HEK293 (cell line): ENCODE measurements around the gene RRP15.

Experiments
- CTCF ChIA-PET: fragments of 350-600 bp; formaldehyde crosslinking; extraction: SDS; loops from one replicate; lab custom pipeline; 2021; ENCODE audit warnings: antibody characterized with exemption; lab: Yijun Ruan, JAX
- POLR2A ChIA-PET: fragments of 300-600 bp; formaldehyde crosslinking; extraction: SDS; loops from one replicate; lab custom pipeline; 2020; ENCODE audit warnings: antibody characterized with exemption, inconsistent platforms; lab: Yijun Ruan, JAX
- H3K27ac ChIP-seq: fragments of 200-500 bp; sonication (Bioruptor generic); 2 replicates; pipeline ENCODE4 v1.5.1; 2014; ENCODE audit warnings: low read depth, low read length, control low read depth, inconsistent platforms; ENCODE audit errors: extremely low read depth
- H3K36me3 ChIP-seq, 2 experiments: fragments of 200-500 bp in 1 of 2; sonication (Bioruptor generic) in 1 of 2; 1 replicate in 1 of 2; 2 replicates in 1 of 2; pipeline ENCODE4 v1.5.1; 2014 to 2017; ENCODE audit warnings: inconsistent platforms in 2 of 2, low read length in 2 of 2; ENCODE audit not compliant: control insufficient read depth in 2 of 2, insufficient read depth in 1 of 2
- H3K4me1 ChIP-seq: fragments of 200-500 bp; sonication (Bioruptor generic); 2 replicates; pipeline ENCODE4 v1.5.1; 2014; ENCODE audit warnings: mild to moderate bottlenecking, low read length, inconsistent platforms; ENCODE audit not compliant: control insufficient read depth, insufficient read depth
- H3K4me3 ChIP-seq: 2 replicates; pipeline ENCODE4 v1.5.1; 2011; ENCODE audit warnings: low read depth, mild to moderate bottlenecking, control low read depth, low read length, moderate library complexity
- H3K9me3 ChIP-seq: fragments of 200-500 bp; sonication (Bioruptor generic); 2 replicates; pipeline ENCODE4 v1.5.1; 2014; ENCODE audit warnings: low read depth, low read length, inconsistent platforms; ENCODE audit not compliant: control insufficient read depth, insufficient read depth
- GLIS1 ChIP-seq: fragments of 450-650 bp; formaldehyde crosslinking; IDR thresholded peaks from 2 replicates; pipeline ENCODE4 v1.5.1; 2016; ENCODE audit warnings: missing biosample characterization, missing genetic modification characterization
- GLIS2 ChIP-seq: fragments of 450-650 bp; formaldehyde crosslinking; IDR thresholded peaks from 2 replicates; pipeline ENCODE4 v1.5.1; 2016; ENCODE audit warnings: missing biosample characterization, missing genetic modification characterization
- SALL2 ChIP-seq: fragments of 450-650 bp; formaldehyde crosslinking; IDR thresholded peaks from 2 replicates; pipeline ENCODE4 v1.5.0; 2017; ENCODE audit warnings: missing biosample characterization, mild to moderate bottlenecking, missing genetic modification characterization, borderline replicate concordance
- SCRT2 ChIP-seq: fragments of 450-650 bp; formaldehyde crosslinking; IDR thresholded peaks from 2 replicates; pipeline ENCODE4 v1.5.1; 2016; ENCODE audit warnings: missing biosample characterization, missing genetic modification characterization
- TRIM28 ChIP-seq: IDR thresholded peaks from 2 replicates; pipeline ENCODE4 v1.6.1; 2011; ENCODE audit warnings: low read length, control low read depth, borderline replicate concordance
- ZBTB10 ChIP-seq: fragments of 450-650 bp; formaldehyde crosslinking; IDR thresholded peaks from 2 replicates; pipeline ENCODE4 v1.5.1; 2016; ENCODE audit warnings: missing biosample characterization, missing genetic modification characterization
- ZBTB26 ChIP-seq: fragments of 450-650 bp; formaldehyde crosslinking; optimal IDR thresholded peaks from 2 replicates; pipeline ENCODE3; 2016; ENCODE audit warnings: missing biosample characterization, mild to moderate bottlenecking, missing genetic modification characterization
- ZNF174 ChIP-seq: fragments of 450-650 bp; formaldehyde crosslinking; IDR thresholded peaks from 2 replicates; pipeline ENCODE4 v1.5.0; 2017; ENCODE audit warnings: missing biosample characterization, mild to moderate bottlenecking, missing genetic modification characterization
- ZNF221 ChIP-seq: fragments of 450-650 bp; formaldehyde crosslinking; IDR thresholded peaks from 2 replicates; pipeline ENCODE4 v1.5.1; 2017; ENCODE audit warnings: missing biosample characterization, missing genetic modification characterization, borderline replicate concordance
- ZNF223 ChIP-seq: fragments of 450-650 bp; formaldehyde crosslinking; IDR thresholded peaks from 2 replicates; pipeline ENCODE4 v1.5.1; 2016; ENCODE audit warnings: missing biosample characterization, missing genetic modification characterization
- ZNF423 ChIP-seq: fragments of 450-650 bp; formaldehyde crosslinking; IDR thresholded peaks from 2 replicates; pipeline ENCODE4 v1.5.1; 2016; ENCODE audit warnings: missing biosample characterization, missing genetic modification characterization
- ZNF501 ChIP-seq: fragments of 450-650 bp; formaldehyde crosslinking; IDR thresholded peaks from 2 replicates; pipeline ENCODE4 v1.5.1; 2016; ENCODE audit warnings: missing biosample characterization, missing genetic modification characterization
- ZNF660 ChIP-seq: fragments of 450-650 bp; IDR thresholded peaks from 2 replicates; pipeline ENCODE4 v1.5.1; 2018; ENCODE audit warnings: missing biosample characterization, mild to moderate bottlenecking, missing genetic modification characterization
- ZNF701 ChIP-seq: fragments of 450-650 bp; formaldehyde crosslinking; IDR thresholded peaks from 2 replicates; pipeline ENCODE4 v1.5.1; 2016; ENCODE audit warnings: missing biosample characterization, missing genetic modification characterization
- ZNF704 ChIP-seq: fragments of 450-650 bp; formaldehyde crosslinking; IDR thresholded peaks from 2 replicates; pipeline ENCODE4 v1.5.1; 2016; ENCODE audit warnings: missing biosample characterization, missing genetic modification characterization
- TF ChIP-seq, protein P1 (sequence below): fragments of 450-650 bp; formaldehyde crosslinking; IDR thresholded peaks from 2 replicates; pipeline ENCODE4 v1.5.1; 2016; ENCODE audit warnings: missing biosample characterization, missing genetic modification characterization
- TF ChIP-seq, protein P2 (sequence below): sonication (generic); formaldehyde crosslinking; IDR thresholded peaks from 2 replicates; pipeline ENCODE4 v1.8.1; 2022; ENCODE audit warnings: mild to moderate bottlenecking, moderate library complexity, missing genetic modification reagents
- TF ChIP-seq, protein P3 (sequence below): fragments of 450-650 bp; formaldehyde crosslinking; IDR thresholded peaks from 2 replicates; pipeline ENCODE4 v1.5.1; 2016; ENCODE audit warnings: missing biosample characterization, missing genetic modification characterization

The RRP15 gene

GRCh38 chr1:218312509-218312908, 27.4 kb downstream of the RRP15 start (continued):
- TF ChIP-seq, protein P1, sequence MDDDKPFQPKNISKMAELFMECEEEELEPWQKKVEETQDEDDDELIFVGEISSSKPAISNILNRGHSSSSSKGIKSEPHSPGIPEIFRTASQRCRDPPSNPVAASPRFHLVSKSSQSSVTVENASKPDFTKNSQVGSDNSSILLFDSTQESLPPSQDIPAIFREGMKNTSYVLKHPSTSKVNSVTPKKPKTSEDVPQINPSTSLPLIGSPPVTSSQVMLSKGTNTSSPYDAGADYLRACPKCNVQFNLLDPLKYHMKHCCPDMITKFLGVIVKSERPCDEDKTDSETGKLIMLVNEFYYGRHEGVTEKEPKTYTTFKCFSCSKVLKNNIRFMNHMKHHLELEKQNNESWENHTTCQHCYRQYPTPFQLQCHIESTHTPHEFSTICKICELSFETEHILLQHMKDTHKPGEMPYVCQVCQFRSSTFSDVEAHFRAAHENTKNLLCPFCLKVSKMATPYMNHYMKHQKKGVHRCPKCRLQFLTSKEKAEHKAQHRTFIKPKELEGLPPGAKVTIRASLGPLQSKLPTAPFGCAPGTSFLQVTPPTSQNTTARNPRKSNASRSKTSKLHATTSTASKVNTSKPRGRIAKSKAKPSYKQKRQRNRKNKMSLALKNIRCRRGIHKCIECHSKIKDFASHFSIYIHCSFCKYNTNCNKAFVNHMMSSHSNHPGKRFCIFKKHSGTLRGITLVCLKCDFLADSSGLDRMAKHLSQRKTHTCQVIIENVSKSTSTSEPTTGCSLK (tag by site-specific recombination): no peak
- TF ChIP-seq ZNF223 (tag by site-specific recombination): no peak
- no peak for TF ChIP-seq ZBTB10
- TF ChIP-seq SCRT2 (tag by site-specific recombination): no peak
- no peak for TF ChIP-seq TRIM28

DNA sequence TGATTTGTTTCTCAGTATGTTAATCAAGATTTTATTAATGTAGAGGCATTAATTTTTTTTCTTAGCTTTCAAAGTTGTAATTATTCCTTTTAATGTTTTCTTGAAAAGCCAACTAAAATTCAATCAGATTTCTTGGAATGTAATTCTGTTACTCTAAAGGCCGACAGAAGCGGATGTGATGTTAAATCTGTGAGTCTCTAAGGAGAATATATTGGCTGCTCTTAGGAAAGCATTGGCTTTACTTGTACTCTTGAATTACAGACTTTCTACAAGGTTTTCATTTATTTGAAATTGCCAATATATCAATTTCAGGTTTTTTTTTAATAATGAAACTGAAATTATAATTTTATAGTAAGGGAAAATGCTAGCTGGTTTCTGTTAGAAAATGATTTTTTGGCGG, 29.2 kb downstream of the RRP15 start:
- no peak for TF ChIP-seq ZBTB26 (tag by site-specific recombination)
- no peak for TF ChIP-seq ZNF704 (tag by site-specific recombination)
- TF ChIP-seq, protein P2, sequence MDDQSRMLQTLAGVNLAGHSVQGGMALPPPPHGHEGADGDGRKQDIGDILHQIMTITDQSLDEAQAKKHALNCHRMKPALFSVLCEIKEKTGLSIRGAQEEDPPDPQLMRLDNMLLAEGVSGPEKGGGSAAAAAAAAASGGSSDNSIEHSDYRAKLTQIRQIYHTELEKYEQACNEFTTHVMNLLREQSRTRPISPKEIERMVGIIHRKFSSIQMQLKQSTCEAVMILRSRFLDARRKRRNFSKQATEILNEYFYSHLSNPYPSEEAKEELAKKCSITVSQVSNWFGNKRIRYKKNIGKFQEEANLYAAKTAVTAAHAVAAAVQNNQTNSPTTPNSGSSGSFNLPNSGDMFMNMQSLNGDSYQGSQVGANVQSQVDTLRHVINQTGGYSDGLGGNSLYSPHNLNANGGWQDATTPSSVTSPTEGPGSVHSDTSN (CRISPR knock-in tag): no peak
- no peak for TF ChIP-seq ZNF221 (tag by site-specific recombination)
- no peak for TF ChIP-seq ZNF701 (tag by site-specific recombination)
- TF ChIP-seq, protein P3, sequence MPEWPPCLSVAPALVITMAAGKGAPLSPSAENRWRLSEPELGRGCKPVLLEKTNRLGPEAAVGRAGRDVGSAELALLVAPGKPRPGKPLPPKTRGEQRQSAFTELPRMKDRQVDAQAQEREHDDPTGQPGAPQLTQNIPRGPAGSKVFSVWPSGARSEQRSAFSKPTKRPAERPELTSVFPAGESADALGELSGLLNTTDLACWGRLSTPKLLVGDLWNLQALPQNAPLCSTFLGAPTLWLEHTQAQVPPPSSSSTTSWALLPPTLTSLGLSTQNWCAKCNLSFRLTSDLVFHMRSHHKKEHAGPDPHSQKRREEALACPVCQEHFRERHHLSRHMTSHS (tag by site-specific recombination): no peak
- no peak for TF ChIP-seq GLIS1
- TF ChIP-seq SALL2 (tag by site-specific recombination): no peak
- TF ChIP-seq ZNF660: no peak
- TF ChIP-seq ZNF501 (tag by site-specific recombination): no peak
- no peak for TF ChIP-seq ZNF174 (tag by site-specific recombination)
- no peak for TF ChIP-seq GLIS2
- TF ChIP-seq ZNF423 (tag by site-specific recombination): no peak
- Histone ChIP-seq H3K27ac (no peak overlapping the region), H3K9me3 (no peaks in the 10 kb centered on the region), H3K4me3 (no peak overlapping the region), H3K4me1 (no peaks in the 10 kb centered on the region), H3K36me3 (peaks cover 0 to 16% of the 10 kb centered on the region in 2 experiments; a peak in 2 of 3 replicates)
- ChIA-PET CTCF (interaction anchor here (1.1 kb wide), 1 partner anchor 14 kb away, joined by 4 read pairs; no protein-coding TSS in a partner anchor), POLR2A (no interaction called here)
